ENCODE measurements around the gene PCDHA7. TPM values are rescaled to one million over a fixed set of nuclear protein-coding genes. Genes with fewer than 3 reads are reported as not detected.
"Not testable (repeated sequence)": the region's sequence is repeated elsewhere in the genome, so short reads cannot be mapped to it uniquely, and the experiment has no call there.

The PCDHA7 gene
- total RNA-seq, 4 donors from 2014 or later = 1.2 to 2.9 (median 1.7) TPM

- Histone ChIP-seq H3K4me3 (no peak overlapping the region), H3K27ac (no peak overlapping the region), H3K4me1 (no peaks in the 10 kb centered on the region), H3K9me3 (peaks cover 0 to 37% (median 5%) of the 10 kb centered on the region in 4 donors), H3K36me3 (peaks cover 0 to 6% (median 0%) of the 10 kb centered on the region in 3 donors), H3K27me3 (no peaks in the 10 kb centered on the region)
- no peak for DNase-seq (ENCODE audit: low spot score in 2 of 2)
- 49 to 53% methylated on average over 59 to 74 of the region's 103 CpGs for WGBS, 2 donors
- no peak for TF ChIP-seq POLR2A (IDR thresholded peaks at IDR 0.05)
- TF ChIP-seq EP300 (IDR thresholded peaks at IDR 0.05) = no peak
- TF ChIP-seq CTCF (IDR thresholded peaks at IDR 0.05) = no peak
These were observed 1.8 kb downstream of the PCDHA7 start for GRCh38 chr5:140835622-140836510.

- H3K27me3 ChIP-seq = no peaks in the 10 kb centered on the region
- no peak for TF ChIP-seq EP300 (IDR thresholded peaks at IDR 0.05)
- no peak for TF ChIP-seq POLR2A (IDR thresholded peaks at IDR 0.05)
- no peak for TF ChIP-seq CTCF (IDR thresholded peaks at IDR 0.05)
- DNase-seq (ENCODE audit: low spot score in 2 of 2) = no peak
- WGBS, 2 donors = 23 to 30% methylated on average over 32 to 47 of the region's 47 CpGs
- peaks cover 0 to 48% (median 6%) of the 10 kb centered on the region in 4 donors for H3K9me3 ChIP-seq
- no peak within 1 kb of the TSS for H3K27ac ChIP-seq
- no peaks in the 10 kb centered on the region for H3K36me3 ChIP-seq
- H3K4me1 ChIP-seq = no peaks in the 10 kb centered on the region
- no peak within 1 kb of the TSS for H3K4me3 ChIP-seq
These were observed 7.2 kb downstream of the PCDHA7 start, which contains the start of gene PCDHA8 for GRCh38 chr5:140840978-140841962. Gene PCDHA8 (plus strand): TSS chr5:140841187. CDS start chr5:140841322, 135 bp downstream.

- WGBS, 2 donors = 44 to 50% methylated on average over 47 to 80 of the region's 87 CpGs
- DNase-seq (ENCODE audit: low spot score in 2 of 2) = no peak
- Histone ChIP-seq H3K4me1 (no peaks in the 10 kb centered on the region), H3K27ac (no peak overlapping the region), H3K4me3 (no peak overlapping the region), H3K27me3 (no peaks in the 10 kb centered on the region), H3K9me3 (peaks cover 0 to 50% (median 6%) of the 10 kb centered on the region in 4 donors), H3K36me3 (no peaks in the 10 kb centered on the region)
- TF ChIP-seq CTCF (IDR thresholded peaks at IDR 0.05) (no peak), EP300 (IDR thresholded peaks at IDR 0.05) (no peak), POLR2A (IDR thresholded peaks at IDR 0.05) (no peak)
These were observed 9.0 kb downstream of the PCDHA7 start for GRCh38 chr5:140842798-140843733.

- H3K27me3 ChIP-seq; H3K36me3 ChIP-seq; DNase-seq (ENCODE audit: low spot score in 2 of 2); H3K27ac ChIP-seq; H3K4me1 ChIP-seq; H3K4me3 ChIP-seq: not testable (repeated sequence)
- H3K9me3 ChIP-seq = peaks cover 0 to 62% (median 1%) of the 10 kb centered on the region in 4 donors
- WGBS, 2 donors = 23 to 25% methylated on average over 24 to 34 of the region's 48 CpGs
These were observed 14.4 kb downstream of the PCDHA7 start, which contains the start of gene PCDHA9 for GRCh38 chr5:140848139-140849102. Gene PCDHA9 (plus strand): TSS chr5:140848382. CDS start chr5:140848496, 114 bp downstream.

- H3K4me3 ChIP-seq; H3K4me1 ChIP-seq; H3K27ac ChIP-seq; H3K36me3 ChIP-seq; DNase-seq (ENCODE audit: low spot score in 2 of 2); H3K27me3 ChIP-seq: not testable (repeated sequence)
- peaks cover 0 to 58% (median 1%) of the 10 kb centered on the region in 4 donors for H3K9me3 ChIP-seq
- 48 to 52% methylated on average over 52 to 97 of the region's 101 CpGs for WGBS, 2 donors
These were observed 16.0 kb downstream of the PCDHA7 start for GRCh38 chr5:140849831-140850634.
